MM.1S (cell line): ENCODE results near the gene TMEM121.

Experiments used
- DNase-seq: peaks from one replicate; pipeline ENCODE4 v3.0.0-alpha.2; 2015
- H2AFZ ChIP-seq: fragments of 300-600 bp; sonication (generic); 2 replicates; pipeline ENCODE4 v1.6.0; 2016; ENCODE audit warnings: antibody characterized with exemption, low read length
- H3F3A ChIP-seq: fragments of 300-600 bp; sonication (generic); 2 replicates; pipeline ENCODE4 v1.6.1; 2016; ENCODE audit warnings: mild to moderate bottlenecking, antibody characterized with exemption, low read length, moderate library complexity, mixed read lengths; ENCODE audit not compliant: insufficient read depth
- H3K27ac ChIP-seq: fragments of 300-600 bp; sonication (generic); 2 replicates; pipeline ENCODE4 v1.5.1; 2016; ENCODE audit warnings: mild to moderate bottlenecking, low read length
- H3K27me3 ChIP-seq: fragments of 300-600 bp; sonication (generic); replicated peaks from 2 replicates; pipeline ENCODE4 v1.6.0; 2016; ENCODE audit warnings: low read length; ENCODE audit not compliant: insufficient read depth
- H3K36me3 ChIP-seq: fragments of 300-600 bp; sonication (generic); replicated peaks from 2 replicates; pipeline ENCODE4 v1.6.1; 2016; ENCODE audit warnings: mild to moderate bottlenecking, low read length, mixed read lengths; ENCODE audit not compliant: insufficient read depth
- H3K4me1 ChIP-seq: fragments of 300-600 bp; sonication (generic); 2 replicates; pipeline ENCODE4 v1.6.1; 2016; ENCODE audit warnings: low read length, mixed read lengths
- H3K4me2 ChIP-seq: fragments of 300-600 bp; sonication (generic); 2 replicates; pipeline ENCODE4 v1.6.0; 2016; ENCODE audit warnings: low read depth, low read length
- H3K4me3 ChIP-seq: fragments of 300-600 bp; sonication (generic); 2 replicates; pipeline ENCODE4 v1.5.1; 2016; ENCODE audit warnings: low read length, mixed read lengths
- H3K79me2 ChIP-seq: fragments of 300-600 bp; sonication (generic); 2 replicates; pipeline ENCODE4 v1.6.1; 2016; ENCODE audit warnings: mixed run types, low read length, mixed read lengths
- H3K9ac ChIP-seq: fragments of 300-600 bp; sonication (generic); 2 replicates; pipeline ENCODE4 v1.6.1; 2016; ENCODE audit warnings: low read length, mixed read lengths
- H3K9me2 ChIP-seq: fragments of 300-600 bp; sonication (generic); replicated peaks from 2 replicates; pipeline ENCODE4 v1.6.1; 2016; ENCODE audit warnings: mild to moderate bottlenecking, low read length, mixed read lengths; ENCODE audit not compliant: insufficient read depth
- H3K9me3 ChIP-seq: fragments of 300-600 bp; sonication (generic); replicated peaks from 2 replicates; pipeline ENCODE4 v1.6.1; 2016; ENCODE audit warnings: mild to moderate bottlenecking, low read length, mixed read lengths; ENCODE audit not compliant: insufficient read depth
- H4K20me1 ChIP-seq: fragments of 300-600 bp; sonication (generic); 2 replicates; pipeline ENCODE4 v1.6.1; 2016; ENCODE audit warnings: mild to moderate bottlenecking, low read length, moderate library complexity, mixed read lengths; ENCODE audit not compliant: insufficient read depth
- EZH2 ChIP-seq: fragments of 300-600 bp; sonication (generic); optimal IDR thresholded peaks from 2 replicates; pipeline ENCODE3; 2017; ENCODE audit warnings: low read depth, mild to moderate bottlenecking, antibody characterized with exemption, low read length, mixed read lengths
- EZH2phosphoT487 ChIP-seq: fragments of 300-600 bp; sonication (generic); IDR thresholded peaks from 2 replicates; pipeline ENCODE4 v1.6.1; 2018; ENCODE audit warnings: antibody characterized with exemption, low read length
- TF ChIP-seq, protein P1 (sequence below): fragments of 300-600 bp; sonication (generic); IDR thresholded peaks from 2 replicates; pipeline ENCODE4 v1.5.1; 2016; ENCODE audit warnings: antibody characterized with exemption, low read length, mixed read lengths

Gene TMEM121

DNA sequence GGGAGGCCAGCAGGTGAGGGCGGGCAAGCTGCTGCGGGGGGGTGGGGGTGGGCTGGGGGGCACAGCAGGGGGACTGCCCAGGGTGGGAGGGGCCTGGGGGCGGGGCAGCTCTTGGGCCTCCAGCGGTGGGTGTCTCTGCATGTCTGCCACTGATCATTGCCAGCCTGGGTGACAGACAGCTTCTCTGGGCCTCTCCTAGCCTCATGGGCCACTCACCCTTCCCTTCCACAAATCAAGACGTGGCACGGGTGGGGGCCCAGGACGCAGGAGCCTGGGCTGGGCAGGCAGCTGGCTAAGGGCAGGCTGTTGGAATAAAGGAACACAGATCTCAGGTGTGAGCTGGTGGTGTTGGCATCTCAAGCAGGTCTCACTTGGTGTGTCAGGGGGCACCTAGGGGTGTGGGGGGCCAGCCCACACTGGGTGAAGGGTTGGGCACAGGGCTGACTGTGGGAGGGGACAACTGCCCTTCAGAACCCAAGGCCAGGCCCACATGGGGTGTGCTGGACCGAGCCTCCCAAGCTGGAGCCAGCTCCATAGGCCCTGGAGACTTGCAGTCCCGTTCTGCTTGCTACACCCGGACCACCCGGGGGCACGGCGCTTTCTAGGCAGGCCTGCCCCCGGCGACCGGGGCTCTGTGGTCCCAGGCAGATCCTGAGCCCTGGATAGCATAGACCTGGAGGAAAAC, 32.3 kb upstream of the TMEM121 start:
- no peak for DNase-seq
- H3K9me2 ChIP-seq, result no peaks in the 10 kb centered on the region
- H3K27ac ChIP-seq, result no peak overlapping the region
- H3K27me3 ChIP-seq, result no peaks in the 10 kb centered on the region
- H3K4me2 ChIP-seq, result no peak overlapping the region
- 0 out of 2 replicates have a peak, but pooled peaks cover 4% of the 10 kb centered on the region for H4K20me1 ChIP-seq
- H2AFZ ChIP-seq, result no peak overlapping the region
- H3F3A ChIP-seq, result peaks cover 8% of the 10 kb centered on the region; the same call in 1 of the 2 replicates
- H3K36me3 ChIP-seq, result no peaks in the 10 kb centered on the region
- H3K4me3 ChIP-seq, result no peak overlapping the region
- peaks cover 10% of the 10 kb centered on the region for H3K4me1 ChIP-seq
- H3K79me2 ChIP-seq, result peaks cover 16% of the 10 kb centered on the region
- H3K9me3 ChIP-seq, result no peaks in the 10 kb centered on the region
- no peak overlapping the region for H3K9ac ChIP-seq
- no peak for TF ChIP-seq EZH2phosphoT487
- TF ChIP-seq, protein P1, sequence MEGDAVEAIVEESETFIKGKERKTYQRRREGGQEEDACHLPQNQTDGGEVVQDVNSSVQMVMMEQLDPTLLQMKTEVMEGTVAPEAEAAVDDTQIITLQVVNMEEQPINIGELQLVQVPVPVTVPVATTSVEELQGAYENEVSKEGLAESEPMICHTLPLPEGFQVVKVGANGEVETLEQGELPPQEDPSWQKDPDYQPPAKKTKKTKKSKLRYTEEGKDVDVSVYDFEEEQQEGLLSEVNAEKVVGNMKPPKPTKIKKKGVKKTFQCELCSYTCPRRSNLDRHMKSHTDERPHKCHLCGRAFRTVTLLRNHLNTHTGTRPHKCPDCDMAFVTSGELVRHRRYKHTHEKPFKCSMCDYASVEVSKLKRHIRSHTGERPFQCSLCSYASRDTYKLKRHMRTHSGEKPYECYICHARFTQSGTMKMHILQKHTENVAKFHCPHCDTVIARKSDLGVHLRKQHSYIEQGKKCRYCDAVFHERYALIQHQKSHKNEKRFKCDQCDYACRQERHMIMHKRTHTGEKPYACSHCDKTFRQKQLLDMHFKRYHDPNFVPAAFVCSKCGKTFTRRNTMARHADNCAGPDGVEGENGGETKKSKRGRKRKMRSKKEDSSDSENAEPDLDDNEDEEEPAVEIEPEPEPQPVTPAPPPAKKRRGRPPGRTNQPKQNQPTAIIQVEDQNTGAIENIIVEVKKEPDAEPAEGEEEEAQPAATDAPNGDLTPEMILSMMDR, result no peak
- no peak for TF ChIP-seq EZH2

DNA sequence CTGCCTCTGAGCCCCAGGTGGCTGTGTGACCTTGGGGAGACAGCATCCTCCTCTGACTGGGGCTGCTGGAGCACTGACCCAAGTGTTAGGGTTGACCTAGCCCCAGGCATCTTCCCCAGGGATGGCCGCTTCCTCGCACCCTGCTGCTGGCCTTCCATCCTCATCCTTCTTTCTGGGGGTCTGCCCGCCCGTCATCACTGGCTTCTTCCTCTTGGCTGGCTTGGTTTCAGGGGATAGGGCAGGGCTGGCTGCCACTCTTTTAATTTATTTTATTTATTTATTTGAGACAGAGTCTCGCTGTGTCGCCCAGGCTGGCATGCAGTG, 31.8 kb upstream of the TMEM121 start:
- H2AFZ ChIP-seq, result no peak overlapping the region
- H3K4me2 ChIP-seq, result no peak overlapping the region
- H3K9ac ChIP-seq, result no peak overlapping the region
- H3K27ac ChIP-seq, result no peak overlapping the region
- peaks cover 13% of the 10 kb centered on the region for H3K79me2 ChIP-seq
- no peak for DNase-seq
- no peak overlapping the region for H3K4me3 ChIP-seq
- H3K4me1 ChIP-seq, result peaks cover 5% of the 10 kb centered on the region; the same call in 1 of the 2 replicates
- no peaks in the 10 kb centered on the region for H3K27me3 ChIP-seq
- no peaks in the 10 kb centered on the region for H3K9me2 ChIP-seq
- H3F3A ChIP-seq, result peaks cover 3% of the 10 kb centered on the region; the same call in 1 of the 2 replicates
- TF ChIP-seq EZH2phosphoT487 (no peak), EZH2 (no peak)
- TF ChIP-seq, protein P1, result no peak
- H3K36me3 ChIP-seq, result no peaks in the 10 kb centered on the region
- 0 out of 2 replicates have a peak, but pooled peaks cover 4% of the 10 kb centered on the region for H4K20me1 ChIP-seq
- H3K9me3 ChIP-seq, result no peaks in the 10 kb centered on the region

DNA sequence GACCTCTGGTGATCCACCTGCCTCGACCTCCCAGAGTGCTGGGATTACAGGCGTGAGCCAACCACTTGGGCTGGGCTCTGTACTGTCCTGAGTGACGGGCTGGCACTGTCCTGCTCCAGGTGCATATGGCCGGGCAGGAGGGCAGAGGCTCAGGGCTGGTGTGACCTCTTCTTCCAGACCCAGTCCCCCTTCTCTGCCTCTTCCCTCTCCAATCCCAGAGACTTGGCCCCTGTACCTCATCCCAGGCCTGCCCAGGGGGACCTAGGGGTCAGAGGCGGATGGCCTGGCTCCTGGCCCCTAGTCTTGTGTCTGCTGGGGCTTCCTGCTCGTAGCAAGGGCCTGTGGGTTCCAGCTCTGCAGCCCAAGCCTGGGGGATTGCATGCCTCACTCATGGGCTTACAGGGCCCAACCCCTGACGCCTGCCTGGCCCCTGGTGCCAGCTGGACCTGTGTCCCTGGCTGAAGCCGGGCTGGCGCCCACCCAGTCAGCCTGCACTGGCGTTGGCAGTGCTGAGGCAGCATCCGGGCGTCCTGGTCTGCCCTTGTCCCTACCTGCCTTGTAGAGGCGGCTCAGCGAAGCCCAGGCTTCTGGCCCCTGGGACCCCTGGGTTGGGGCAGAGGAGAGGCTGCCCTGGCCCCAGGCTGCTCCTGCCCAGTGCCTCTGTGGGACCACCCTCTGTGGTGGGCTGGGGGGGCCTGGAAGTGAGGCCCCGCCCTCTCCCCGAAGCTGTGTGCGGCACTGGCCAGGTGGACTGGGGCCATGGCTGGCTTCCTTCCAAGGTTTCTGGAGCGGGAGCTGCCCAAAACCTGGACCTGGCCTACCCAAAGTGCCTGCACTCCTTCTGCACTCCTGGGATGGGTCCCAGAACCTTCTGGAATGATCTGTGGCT, 31.0 kb upstream of the TMEM121 start:
- Histone ChIP-seq H3K4me2 (no peak overlapping the region), H3K9ac (no peak overlapping the region), H3K79me2 (peaks cover 13% of the 10 kb centered on the region), H3K27me3 (no peaks in the 10 kb centered on the region), H3F3A (no peaks in the 10 kb centered on the region; the same call in 1 of the 2 replicates), H3K36me3 (no peaks in the 10 kb centered on the region), H2AFZ (no peak overlapping the region), H3K9me2 (no peaks in the 10 kb centered on the region), H3K27ac (no peak overlapping the region), H4K20me1 (0 out of 2 replicates have a peak, but pooled peaks cover 4% of the 10 kb centered on the region), H3K4me3 (no peak overlapping the region), H3K9me3 (no peaks in the 10 kb centered on the region), H3K4me1 (peaks cover 5% of the 10 kb centered on the region; the same call in 1 of the 2 replicates)
- DNase-seq, result no peak
- TF ChIP-seq EZH2phosphoT487 (no peak), EZH2 (no peak)
- TF ChIP-seq, protein P1, result no peak
